GM12878 (cell line): ENCODE results near the gene PAIP1. TPM values are rescaled to one million over a fixed set of nuclear protein-coding genes. Genes with fewer than 3 reads are reported as not detected.
"Not testable (repeated sequence)": the region's sequence is repeated elsewhere in the genome, so short reads cannot be mapped to it uniquely, and the experiment has no call there.

ENCODE experiments used
- ATAC-seq: fragments of 200-7000 bp; cut with Tn5 transposase; 3 replicates; pipeline ENCODE4 v1.9.1; 2020; ENCODE audit warnings: mild to moderate bottlenecking, moderate library complexity
- BruUV-seq: library from RNA; stranded (reverse); fragments of 400-500 nt; replicated peaks from 2 replicates; lab custom pipeline; 2021; lab: Mats Ljungman, UMichigan
- CTCF ChIA-PET: fragments of 300-600 bp; sonication (Branson Sonifier 250); formaldehyde crosslinking; extraction: SDS; loops from one replicate; lab custom pipeline; 2021; ENCODE audit warnings: inconsistent platforms; lab: Yijun Ruan, JAX
- POLR2A ChIA-PET: fragments of 350-600 bp; formaldehyde crosslinking; extraction: SDS; loops from one replicate; lab custom pipeline; 2021; ENCODE audit warnings: inconsistent platforms; lab: Charles Lee
- RAD21 ChIA-PET: fragments of 300-600 bp; sonication (Branson Sonifier 250); formaldehyde crosslinking; loops from one replicate; lab custom pipeline; 2023; ENCODE audit warnings: antibody characterized with exemption; ENCODE audit not compliant: unreplicated experiment; lab: Charles Lee
- SMC1A ChIA-PET: fragments of 300-600 bp; sonication (Branson Sonifier 250); formaldehyde crosslinking; loops from one replicate; lab custom pipeline; 2023; ENCODE audit not compliant: unreplicated experiment, uncharacterized antibody; lab: Charles Lee
- DNase-seq: peaks from one replicate; pipeline ENCODE4 v3.0.0-alpha.2; 2011; ENCODE audit warnings: low read depth, low spot score
- FAIRE-seq: peaks from 3 replicates; lab custom pipeline; 2011; peaks lifted over from hg19 to GRCh38; lab: Jason Lieb, UNC
- H2AFZ ChIP-seq: 2 replicates; pipeline ENCODE4 v1.6.0; 2011; ENCODE audit warnings: low read depth, low read length, control low read depth; ENCODE audit not compliant: control insufficient read depth
- H3K27ac ChIP-seq: 2 replicates; pipeline ENCODE4 v1.5.1; 2011; ENCODE audit warnings: control low read depth; ENCODE audit not compliant: control insufficient read depth, insufficient read depth
- H3K27me3 ChIP-seq, 2 experiments: replicated peaks in 1 of 2; 2 replicates each; pipeline versions ENCODE4 v1.6.0 to v1.6.1; 2011; ENCODE audit warnings: low read length in 1 of 2; ENCODE audit not compliant: control insufficient read depth in 2 of 2, insufficient read depth in 2 of 2
- H3K36me3 ChIP-seq, 2 experiments: 2 replicates each; pipeline ENCODE4 v1.5.1; 2011; ENCODE audit warnings: low read length in 1 of 2; ENCODE audit not compliant: control insufficient read depth in 2 of 2, insufficient read depth in 2 of 2
- H3K4me1 ChIP-seq: 2 replicates; pipeline ENCODE4 v1.6.1; 2011; ENCODE audit warnings: mild to moderate bottlenecking, low read length, moderate library complexity, mixed read lengths; ENCODE audit not compliant: control insufficient read depth, insufficient read depth
- H3K4me2 ChIP-seq: 2 replicates; pipeline ENCODE4 v1.6.0; 2011; ENCODE audit warnings: control low read depth; ENCODE audit not compliant: control insufficient read depth, insufficient read depth
- H3K4me3 ChIP-seq: fragments of 200-600 bp; sonication (generic); 2 replicates; pipeline ENCODE4 v1.5.1; 2016
- H3K79me2 ChIP-seq: 2 replicates; pipeline ENCODE4 v1.6.0; 2011; ENCODE audit warnings: low read length; ENCODE audit not compliant: control insufficient read depth, insufficient read depth
- H3K9ac ChIP-seq: 2 replicates; pipeline ENCODE4 v1.8.0; 2011; ENCODE audit warnings: low read length, control low read depth, mixed read lengths; ENCODE audit not compliant: control insufficient read depth, insufficient read depth
- H3K9me3 ChIP-seq: replicated peaks from 3 replicates; pipeline ENCODE4 v1.5.1; 2011; ENCODE audit warnings: mild to moderate bottlenecking, low read length; ENCODE audit not compliant: control insufficient read depth, insufficient read depth
- H4K20me1 ChIP-seq: 2 replicates; pipeline ENCODE4 v1.6.0; 2011; ENCODE audit not compliant: control insufficient read depth, insufficient read depth
- WGBS: methylation state at CpG from one replicate; pipeline ENCODE4 v1.1.6; 2016; ENCODE audit warnings: low lambda C conversion rate; ENCODE audit not compliant: insufficient replicate concordance, insufficient coverage; ENCODE audit errors: missing lambda C conversion rate; 5-methylcytosine and 5-hydroxymethylcytosine counted together
- in situ Hi-C: fragments of 300-500 bp; cut with MboI; formaldehyde crosslinking; loops from 9 replicates; pipeline ENCODE4 v1.14.3; 2018; ENCODE audit warnings: mixed read lengths
- intact Hi-C: fragments of 100-400 bp; cut with micrococcal nuclease; formaldehyde crosslinking; loops from one replicate; pipeline ENCODE4 v1.14.2; 2022; ENCODE audit not compliant: unreplicated experiment
- polyA plus RNA-seq, 11 experiments: library from polyadenylated mRNA; depleted of rRNA in 4 of 11; unstranded in 6 of 11; stranded (reverse) in 5 of 11; fragments of >200 nt; fragmentation: Nextera tagmentation in 4 of 11; fragmentation: Illumina TruSeq in 1 of 11; extraction: Ambion mirVana in 4 of 11; extraction: Trizol in 1 of 11; gene quantifications; 1 replicate in 1 of 11; 2 replicates in 10 of 11; pipeline versions ENCODE4 v1.2.1 to v1.2.3, GENCODE V29; 2011 to 2016; ENCODE audit warnings: inconsistent platforms in 2 of 11, missing spikeins in 2 of 11, low read depth in 1 of 11
- total RNA-seq, 4 experiments: library from RNA; depleted of rRNA in 3 of 4; stranded (reverse); fragments of >200 nt in 3 of 4; fragmentation: Illumina TruSeq in 1 of 4; extraction: Trizol in 1 of 4; gene quantifications; 2 replicates each; pipeline versions ENCODE4 v1.2.1 to v1.2.3, GENCODE V29; 2013 to 2021
- TF ChIP-seq, protein P1 (sequence below): fragments of 450-650 bp; IDR thresholded peaks from 2 replicates; pipeline ENCODE4 v1.6.1; 2017; ENCODE audit warnings: mild to moderate bottlenecking, moderate library complexity

Gene PAIP1
- total and polyA plus RNA-seq, 10 of the 15 experiments (the other 5 are each of a cell fraction or from before 2014, with no cell fraction given), result 37.4 to 90.9 (median 57.0) TPM

DNA sequence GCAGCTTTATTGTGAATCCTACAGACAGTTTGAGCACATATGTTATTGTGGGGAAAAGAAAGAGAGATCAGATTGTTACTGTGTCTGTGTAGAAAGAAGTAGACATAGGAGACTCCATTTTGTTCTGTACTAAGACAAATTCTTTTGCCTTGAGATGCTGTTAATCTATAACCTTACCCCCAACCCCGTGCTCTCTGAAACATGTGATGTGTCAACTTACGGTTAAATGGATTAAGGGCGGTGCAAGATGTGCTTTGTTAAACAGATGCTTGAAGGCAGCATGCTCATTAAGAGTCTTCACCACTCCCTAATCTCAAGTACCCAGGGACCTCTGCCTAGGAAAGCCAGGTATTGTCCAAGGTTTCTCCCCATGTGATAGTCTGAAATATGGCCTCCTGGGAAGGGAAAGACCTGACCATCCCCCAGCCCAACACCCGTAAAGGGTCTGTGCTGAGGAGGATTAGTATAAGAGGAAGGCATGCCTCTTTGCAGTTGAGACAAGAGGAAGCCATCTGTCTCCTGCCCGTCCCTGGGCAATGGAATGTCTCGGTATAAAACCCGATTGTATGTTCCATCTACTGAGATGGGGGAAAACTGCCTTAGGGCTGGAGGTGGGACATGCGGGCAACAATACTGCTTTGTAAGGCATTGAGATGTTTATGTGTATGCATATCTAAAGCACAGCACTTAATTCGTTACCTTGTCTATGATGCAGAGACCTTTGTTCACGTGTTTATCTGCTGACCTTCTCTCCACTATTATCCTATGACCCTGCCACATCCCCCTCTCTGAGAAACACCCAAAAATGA, 23.7 kb upstream of the PAIP1 start:
- in situ Hi-C loops, H3K79me2 ChIP-seq, H3K27me3 ChIP-seq, FAIRE-seq, ATAC-seq, H3K9me3 ChIP-seq, BruUV-seq, DNase-seq, H4K20me1 ChIP-seq, H3K27ac ChIP-seq, intact Hi-C loops, H3K4me2 ChIP-seq, SMC1A ChIA-PET, H3K36me3 ChIP-seq, H2AFZ ChIP-seq, H3K4me1 ChIP-seq: not testable (repeated sequence)
- POLR2A ChIA-PET, result interaction anchor here (0.9 kb wide), 1 partner anchor 22 kb away, joined by 4 read pairs; the partner anchor contains the start of gene NNT
- CTCF ChIA-PET, result interaction anchor here (1.2 kb wide), 1 partner anchor 9 kb away, joined by 6 read pairs; no protein-coding TSS in a partner anchor
- WGBS, result 93% methylated on average over 10 of the region's 10 CpGs
- RAD21 ChIA-PET, result interaction anchor here (1.1 kb wide), 1 partner anchor 11 kb away, joined by 5 read pairs; no protein-coding TSS in a partner anchor
- TF ChIP-seq, protein P1, sequence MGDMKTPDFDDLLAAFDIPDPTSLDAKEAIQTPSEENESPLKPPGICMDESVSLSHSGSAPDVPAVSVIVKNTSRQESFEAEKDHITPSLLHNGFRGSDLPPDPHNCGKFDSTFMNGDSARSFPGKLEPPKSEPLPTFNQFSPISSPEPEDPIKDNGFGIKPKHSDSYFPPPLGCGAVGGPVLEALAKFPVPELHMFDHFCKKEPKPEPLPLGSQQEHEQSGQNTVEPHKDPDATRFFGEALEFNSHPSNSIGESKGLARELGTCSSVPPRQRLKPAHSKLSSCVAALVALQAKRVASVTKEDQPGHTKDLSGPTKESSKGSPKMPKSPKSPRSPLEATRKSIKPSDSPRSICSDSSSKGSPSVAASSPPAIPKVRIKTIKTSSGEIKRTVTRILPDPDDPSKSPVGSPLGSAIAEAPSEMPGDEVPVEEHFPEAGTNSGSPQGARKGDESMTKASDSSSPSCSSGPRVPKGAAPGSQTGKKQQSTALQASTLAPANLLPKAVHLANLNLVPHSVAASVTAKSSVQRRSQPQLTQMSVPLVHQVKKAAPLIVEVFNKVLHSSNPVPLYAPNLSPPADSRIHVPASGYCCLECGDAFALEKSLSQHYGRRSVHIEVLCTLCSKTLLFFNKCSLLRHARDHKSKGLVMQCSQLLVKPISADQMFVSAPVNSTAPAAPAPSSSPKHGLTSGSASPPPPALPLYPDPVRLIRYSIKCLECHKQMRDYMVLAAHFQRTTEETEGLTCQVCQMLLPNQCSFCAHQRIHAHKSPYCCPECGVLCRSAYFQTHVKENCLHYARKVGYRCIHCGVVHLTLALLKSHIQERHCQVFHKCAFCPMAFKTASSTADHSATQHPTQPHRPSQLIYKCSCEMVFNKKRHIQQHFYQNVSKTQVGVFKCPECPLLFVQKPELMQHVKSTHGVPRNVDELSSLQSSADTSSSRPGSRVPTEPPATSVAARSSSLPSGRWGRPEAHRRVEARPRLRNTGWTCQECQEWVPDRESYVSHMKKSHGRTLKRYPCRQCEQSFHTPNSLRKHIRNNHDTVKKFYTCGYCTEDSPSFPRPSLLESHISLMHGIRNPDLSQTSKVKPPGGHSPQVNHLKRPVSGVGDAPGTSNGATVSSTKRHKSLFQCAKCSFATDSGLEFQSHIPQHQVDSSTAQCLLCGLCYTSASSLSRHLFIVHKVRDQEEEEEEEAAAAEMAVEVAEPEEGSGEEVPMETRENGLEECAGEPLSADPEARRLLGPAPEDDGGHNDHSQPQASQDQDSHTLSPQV, result peak; percentile 92
- TF ChIP-seq, all 136 proteins: peak for 1; not testable (repeated sequence) for 135
- H3K4me3 ChIP-seq, H3K9ac ChIP-seq: not testable (repeated sequence)
